HEK293 (cell line): Measurements from ENCODE around the gene CRTC1.

Experiments
- CTCF ChIA-PET: fragments of 350-600 bp; formaldehyde crosslinking; extraction: SDS; loops from one replicate; lab custom pipeline; 2021; ENCODE audit warnings: antibody characterized with exemption; lab: Yijun Ruan, JAX
- POLR2A ChIA-PET: fragments of 300-600 bp; formaldehyde crosslinking; extraction: SDS; loops from one replicate; lab custom pipeline; 2020; ENCODE audit warnings: antibody characterized with exemption, inconsistent platforms; lab: Yijun Ruan, JAX
- H3K27ac ChIP-seq: fragments of 200-500 bp; sonication (Bioruptor generic); 2 replicates; pipeline ENCODE4 v1.5.1; 2014; ENCODE audit warnings: low read depth, low read length, control low read depth, inconsistent platforms; ENCODE audit errors: extremely low read depth
- H3K36me3 ChIP-seq, 2 experiments: fragments of 200-500 bp in 1 of 2; sonication (Bioruptor generic) in 1 of 2; 1 replicate in 1 of 2; 2 replicates in 1 of 2; pipeline ENCODE4 v1.5.1; 2014 to 2017; ENCODE audit warnings: inconsistent platforms in 2 of 2, low read length in 2 of 2; ENCODE audit not compliant: control insufficient read depth in 2 of 2, insufficient read depth in 1 of 2
- H3K4me1 ChIP-seq: fragments of 200-500 bp; sonication (Bioruptor generic); 2 replicates; pipeline ENCODE4 v1.5.1; 2014; ENCODE audit warnings: mild to moderate bottlenecking, low read length, inconsistent platforms; ENCODE audit not compliant: control insufficient read depth, insufficient read depth
- H3K4me3 ChIP-seq: 2 replicates; pipeline ENCODE4 v1.5.1; 2011; ENCODE audit warnings: low read depth, mild to moderate bottlenecking, control low read depth, low read length, moderate library complexity
- H3K9me3 ChIP-seq: fragments of 200-500 bp; sonication (Bioruptor generic); 2 replicates; pipeline ENCODE4 v1.5.1; 2014; ENCODE audit warnings: low read depth, low read length, inconsistent platforms; ENCODE audit not compliant: control insufficient read depth, insufficient read depth
- BCL11B ChIP-seq: fragments of 450-650 bp; formaldehyde crosslinking; IDR thresholded peaks from 2 replicates; pipeline ENCODE4 v1.5.1; 2016; ENCODE audit warnings: low read depth, missing biosample characterization, missing genetic modification characterization
- GLI4 ChIP-seq: fragments of 450-650 bp; formaldehyde crosslinking; IDR thresholded peaks from 2 replicates; pipeline ENCODE4 v1.5.1; 2016; ENCODE audit warnings: missing biosample characterization, missing genetic modification characterization
- IKZF3 ChIP-seq: fragments of 450-650 bp; IDR thresholded peaks from 2 replicates; pipeline ENCODE4 v1.5.0; 2018; ENCODE audit warnings: missing biosample characterization, mild to moderate bottlenecking, missing genetic modification characterization, moderate library complexity
- KLF10 ChIP-seq: fragments of 450-650 bp; IDR thresholded peaks from 2 replicates; pipeline ENCODE4 v1.5.1; 2018; ENCODE audit warnings: missing biosample characterization, mild to moderate bottlenecking, missing genetic modification characterization
- KLF16 ChIP-seq: fragments of 450-650 bp; formaldehyde crosslinking; IDR thresholded peaks from 2 replicates; pipeline ENCODE4 v1.5.1; 2017; ENCODE audit warnings: missing biosample characterization, missing genetic modification characterization
- SALL2 ChIP-seq: fragments of 450-650 bp; formaldehyde crosslinking; IDR thresholded peaks from 2 replicates; pipeline ENCODE4 v1.5.0; 2017; ENCODE audit warnings: missing biosample characterization, mild to moderate bottlenecking, missing genetic modification characterization, borderline replicate concordance
- WT1 ChIP-seq: fragments of 450-650 bp; formaldehyde crosslinking; IDR thresholded peaks from 2 replicates; pipeline ENCODE4 v1.5.1; 2016; ENCODE audit warnings: missing biosample characterization, missing genetic modification characterization
- ZBTB8A ChIP-seq: fragments of 450-650 bp; formaldehyde crosslinking; IDR thresholded peaks from 2 replicates; pipeline ENCODE4 v1.5.1; 2016; ENCODE audit warnings: missing biosample characterization, missing genetic modification characterization
- ZNF10 ChIP-seq: fragments of 450-650 bp; formaldehyde crosslinking; IDR thresholded peaks from 2 replicates; pipeline ENCODE4 v1.5.1; 2017; ENCODE audit warnings: missing biosample characterization, missing genetic modification characterization
- ZNF140 ChIP-seq: fragments of 450-650 bp; formaldehyde crosslinking; IDR thresholded peaks from 2 replicates; pipeline ENCODE4 v1.5.1; 2016; ENCODE audit warnings: missing biosample characterization, missing genetic modification characterization
- ZNF16 ChIP-seq: fragments of 450-650 bp; formaldehyde crosslinking; IDR thresholded peaks from 2 replicates; pipeline ENCODE4 v1.5.1; 2016; ENCODE audit warnings: low read depth, missing biosample characterization, missing genetic modification characterization
- ZNF175 ChIP-seq: fragments of 450-650 bp; formaldehyde crosslinking; IDR thresholded peaks from 2 replicates; pipeline ENCODE4 v1.5.1; 2016; ENCODE audit warnings: missing biosample characterization, missing genetic modification characterization
- ZNF24 ChIP-seq: fragments of 450-650 bp; formaldehyde crosslinking; IDR thresholded peaks from 2 replicates; pipeline ENCODE4 v1.5.1; 2016; ENCODE audit warnings: missing biosample characterization, missing genetic modification characterization
- ZNF302 ChIP-seq: fragments of 450-650 bp; formaldehyde crosslinking; IDR thresholded peaks from 2 replicates; pipeline ENCODE4 v1.5.1; 2016; ENCODE audit warnings: missing biosample characterization, missing genetic modification characterization, low read depth
- ZNF311 ChIP-seq: fragments of 450-650 bp; formaldehyde crosslinking; IDR thresholded peaks from 2 replicates; pipeline ENCODE4 v1.5.1; 2017; ENCODE audit warnings: missing biosample characterization, missing genetic modification characterization, borderline replicate concordance
- ZNF354C ChIP-seq: fragments of 450-650 bp; formaldehyde crosslinking; IDR thresholded peaks from 2 replicates; pipeline ENCODE4 v1.5.1; 2016; ENCODE audit warnings: missing biosample characterization, missing genetic modification characterization, low read depth, borderline replicate concordance
- ZNF423 ChIP-seq: fragments of 450-650 bp; formaldehyde crosslinking; IDR thresholded peaks from 2 replicates; pipeline ENCODE4 v1.5.1; 2016; ENCODE audit warnings: missing biosample characterization, missing genetic modification characterization
- ZNF510 ChIP-seq: fragments of 450-650 bp; formaldehyde crosslinking; IDR thresholded peaks from 2 replicates; pipeline ENCODE4 v1.5.1; 2018; ENCODE audit warnings: mild to moderate bottlenecking, missing genetic modification characterization, missing biosample characterization; ENCODE audit not compliant: insufficient replicate concordance
- ZNF600 ChIP-seq: fragments of 450-650 bp; formaldehyde crosslinking; IDR thresholded peaks from 2 replicates; pipeline ENCODE4 v1.5.1; 2016; ENCODE audit warnings: missing biosample characterization, missing genetic modification characterization
- ZNF76 ChIP-seq: fragments of 450-650 bp; formaldehyde crosslinking; IDR thresholded peaks from 2 replicates; pipeline ENCODE4; 2016; ENCODE audit warnings: low read depth, missing biosample characterization, missing genetic modification characterization, borderline replicate concordance
- ZNF830 ChIP-seq: fragments of 450-650 bp; IDR thresholded peaks from 2 replicates; pipeline ENCODE4 v1.5.0; 2018; ENCODE audit warnings: missing biosample characterization, missing genetic modification characterization, low read depth, mild to moderate bottlenecking, moderate library complexity
- ZNF837 ChIP-seq: fragments of 450-650 bp; formaldehyde crosslinking; IDR thresholded peaks from 2 replicates; pipeline ENCODE4 v1.5.1; 2016; ENCODE audit warnings: missing biosample characterization, missing genetic modification characterization
- TF ChIP-seq, protein P1 (sequence below): fragments of 450-650 bp; formaldehyde crosslinking; IDR thresholded peaks from 2 replicates; pipeline ENCODE4 v1.5.1; 2016; ENCODE audit warnings: missing biosample characterization, missing genetic modification characterization, borderline replicate concordance
- TF ChIP-seq, protein P2 (sequence below): fragments of 450-650 bp; formaldehyde crosslinking; conservative IDR thresholded peaks from 2 replicates; pipeline ENCODE4 v1.5.1; 2016; ENCODE audit warnings: low read depth, missing biosample characterization, missing genetic modification characterization
- TF ChIP-seq, protein P3 (sequence below): fragments of 450-650 bp; formaldehyde crosslinking; IDR thresholded peaks from 2 replicates; pipeline ENCODE4 v1.5.1; 2017; ENCODE audit warnings: missing biosample characterization, missing genetic modification characterization

The CRTC1 gene

DNA sequence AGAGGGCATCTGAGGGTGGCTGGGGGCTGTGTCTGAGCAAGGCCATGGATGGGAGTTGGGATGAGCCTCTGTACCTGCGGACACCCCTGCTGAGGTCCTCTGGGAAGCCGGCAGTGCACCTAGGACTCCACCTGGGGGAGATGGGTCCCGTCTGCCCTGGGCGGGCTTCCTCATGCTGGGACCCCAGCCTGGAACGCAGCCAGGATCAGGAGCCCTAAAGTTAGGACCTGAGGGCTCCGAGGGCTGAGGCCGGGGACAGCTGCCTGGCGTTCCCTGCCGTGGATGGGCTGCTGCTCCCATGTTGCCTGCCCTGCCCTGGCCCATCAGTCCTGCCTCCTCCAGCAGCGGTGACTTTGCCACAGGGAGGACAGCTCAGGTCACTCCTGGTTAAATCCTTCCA lies 26.1 kb downstream of the CRTC1 start:
- Histone ChIP-seq H3K9me3 (no peaks in the 10 kb centered on the region), H3K27ac (no peak overlapping the region), H3K4me3 (no peak overlapping the region), H3K4me1 (no peaks in the 10 kb centered on the region), H3K36me3 (no peaks in the 10 kb centered on the region)
- ChIA-PET POLR2A (interaction anchor here (0.6 kb wide), 1 partner anchor 71 kb away, joined by 6 read pairs; no protein-coding TSS in a partner anchor), CTCF (no interaction called here)
- TF ChIP-seq ZNF354C (tag by site-specific recombination), result no peak
- TF ChIP-seq ZNF10 (tag by site-specific recombination), result no peak
- TF ChIP-seq ZNF16 (tag by site-specific recombination), result no peak
- no peak for TF ChIP-seq BCL11B (tag by site-specific recombination)
- TF ChIP-seq ZNF830 (tag by site-specific recombination), result no peak
- no peak for TF ChIP-seq ZNF24
- TF ChIP-seq, protein P1, sequence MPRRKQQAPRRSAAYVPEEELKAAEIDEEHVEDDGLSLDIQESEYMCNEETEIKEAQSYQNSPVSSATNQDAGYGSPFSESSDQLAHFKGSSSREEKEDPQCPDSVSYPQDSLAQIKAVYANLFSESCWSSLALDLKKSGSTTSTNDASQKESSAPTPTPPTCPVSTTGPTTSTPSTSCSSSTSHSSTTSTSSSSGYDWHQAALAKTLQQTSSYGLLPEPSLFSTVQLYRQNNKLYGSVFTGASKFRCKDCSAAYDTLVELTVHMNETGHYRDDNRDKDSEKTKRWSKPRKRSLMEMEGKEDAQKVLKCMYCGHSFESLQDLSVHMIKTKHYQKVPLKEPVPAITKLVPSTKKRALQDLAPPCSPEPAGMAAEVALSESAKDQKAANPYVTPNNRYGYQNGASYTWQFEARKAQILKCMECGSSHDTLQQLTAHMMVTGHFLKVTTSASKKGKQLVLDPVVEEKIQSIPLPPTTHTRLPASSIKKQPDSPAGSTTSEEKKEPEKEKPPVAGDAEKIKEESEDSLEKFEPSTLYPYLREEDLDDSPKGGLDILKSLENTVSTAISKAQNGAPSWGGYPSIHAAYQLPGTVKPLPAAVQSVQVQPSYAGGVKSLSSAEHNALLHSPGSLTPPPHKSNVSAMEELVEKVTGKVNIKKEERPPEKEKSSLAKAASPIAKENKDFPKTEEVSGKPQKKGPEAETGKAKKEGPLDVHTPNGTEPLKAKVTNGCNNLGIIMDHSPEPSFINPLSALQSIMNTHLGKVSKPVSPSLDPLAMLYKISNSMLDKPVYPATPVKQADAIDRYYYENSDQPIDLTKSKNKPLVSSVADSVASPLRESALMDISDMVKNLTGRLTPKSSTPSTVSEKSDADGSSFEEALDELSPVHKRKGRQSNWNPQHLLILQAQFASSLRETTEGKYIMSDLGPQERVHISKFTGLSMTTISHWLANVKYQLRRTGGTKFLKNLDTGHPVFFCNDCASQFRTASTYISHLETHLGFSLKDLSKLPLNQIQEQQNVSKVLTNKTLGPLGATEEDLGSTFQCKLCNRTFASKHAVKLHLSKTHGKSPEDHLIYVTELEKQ (tag by site-specific recombination), result no peak
- no peak for TF ChIP-seq ZNF302 (tag by site-specific recombination)
- no peak for TF ChIP-seq WT1 (tag by site-specific recombination)
- no peak for TF ChIP-seq SALL2 (tag by site-specific recombination)
- TF ChIP-seq IKZF3, result no peak
- no peak for TF ChIP-seq KLF10 (tag by site-specific recombination)
- no peak for TF ChIP-seq KLF16 (tag by site-specific recombination)

DNA sequence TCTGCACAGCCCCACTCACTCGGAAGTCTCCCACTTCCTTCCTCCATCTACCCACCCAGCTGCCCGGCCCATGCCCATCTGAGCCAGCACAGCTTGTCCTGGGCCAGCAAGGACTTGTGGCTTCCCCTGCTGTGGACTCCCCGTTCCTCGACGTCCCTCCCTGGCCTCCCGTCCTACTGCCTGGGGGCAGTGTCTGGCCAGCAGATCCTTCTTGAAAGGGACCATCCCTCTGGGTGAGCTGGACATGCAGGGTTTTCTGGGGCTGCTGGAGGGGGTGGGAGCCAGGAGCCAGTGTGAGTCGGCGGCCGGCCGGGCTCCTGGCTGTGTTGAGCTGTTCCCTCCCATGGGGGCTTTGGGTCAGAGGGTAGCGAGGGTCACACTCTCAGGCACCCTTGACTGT lies 26.7 kb downstream of the CRTC1 start:
- no peak overlapping the region for H3K4me3 ChIP-seq
- POLR2A ChIA-PET, result interaction anchor here (0.6 kb wide), 1 partner anchor 70 kb away, joined by 6 read pairs; no protein-coding TSS in a partner anchor
- no peaks in the 10 kb centered on the region for H3K9me3 ChIP-seq
- no peaks in the 10 kb centered on the region for H3K36me3 ChIP-seq
- CTCF ChIA-PET, result no interaction called here
- H3K4me1 ChIP-seq, result no peaks in the 10 kb centered on the region
- H3K27ac ChIP-seq, result no peak overlapping the region
- no peak for TF ChIP-seq ZNF311 (tag by site-specific recombination)
- TF ChIP-seq ZNF510 (tag by site-specific recombination), result no peak
- TF ChIP-seq, protein P2, sequence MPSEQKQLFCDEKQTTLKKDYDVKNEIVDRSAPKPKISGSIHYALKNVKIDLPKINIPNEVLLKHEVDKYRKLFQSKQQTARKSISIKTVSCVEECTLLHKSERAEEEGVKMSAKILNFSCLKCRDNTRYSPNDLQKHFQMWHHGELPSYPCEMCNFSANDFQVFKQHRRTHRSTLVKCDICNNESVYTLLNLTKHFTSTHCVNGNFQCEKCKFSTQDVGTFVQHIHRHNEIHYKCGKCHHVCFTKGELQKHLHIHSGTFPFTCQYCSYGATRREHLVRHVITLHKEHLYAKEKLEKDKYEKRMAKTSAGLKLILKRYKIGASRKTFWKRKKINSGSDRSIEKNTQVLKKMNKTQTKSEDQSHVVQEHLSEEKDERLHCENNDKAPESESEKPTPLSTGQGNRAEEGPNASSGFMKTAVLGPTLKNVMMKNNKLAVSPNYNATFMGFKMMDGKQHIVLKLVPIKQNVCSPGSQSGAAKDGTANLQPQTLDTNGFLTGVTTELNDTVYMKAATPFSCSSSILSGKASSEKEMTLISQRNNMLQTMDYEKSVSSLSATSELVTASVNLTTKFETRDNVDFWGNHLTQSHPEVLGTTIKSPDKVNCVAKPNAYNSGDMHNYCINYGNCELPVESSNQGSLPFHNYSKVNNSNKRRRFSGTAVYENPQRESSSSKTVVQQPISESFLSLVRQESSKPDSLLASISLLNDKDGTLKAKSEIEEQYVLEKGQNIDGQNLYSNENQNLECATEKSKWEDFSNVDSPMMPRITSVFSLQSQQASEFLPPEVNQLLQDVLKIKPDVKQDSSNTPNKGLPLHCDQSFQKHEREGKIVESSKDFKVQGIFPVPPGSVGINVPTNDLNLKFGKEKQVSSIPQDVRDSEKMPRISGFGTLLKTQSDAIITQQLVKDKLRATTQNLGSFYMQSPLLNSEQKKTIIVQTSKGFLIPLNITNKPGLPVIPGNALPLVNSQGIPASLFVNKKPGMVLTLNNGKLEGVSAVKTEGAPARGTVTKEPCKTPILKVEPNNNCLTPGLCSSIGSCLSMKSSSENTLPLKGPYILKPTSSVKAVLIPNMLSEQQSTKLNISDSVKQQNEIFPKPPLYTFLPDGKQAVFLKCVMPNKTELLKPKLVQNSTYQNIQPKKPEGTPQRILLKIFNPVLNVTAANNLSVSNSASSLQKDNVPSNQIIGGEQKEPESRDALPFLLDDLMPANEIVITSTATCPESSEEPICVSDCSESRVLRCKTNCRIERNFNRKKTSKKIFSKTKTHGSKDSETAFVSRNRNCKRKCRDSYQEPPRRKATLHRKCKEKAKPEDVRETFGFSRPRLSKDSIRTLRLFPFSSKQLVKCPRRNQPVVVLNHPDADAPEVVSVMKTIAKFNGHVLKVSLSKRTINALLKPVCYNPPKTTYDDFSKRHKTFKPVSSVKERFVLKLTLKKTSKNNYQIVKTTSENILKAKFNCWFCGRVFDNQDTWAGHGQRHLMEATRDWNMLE, result no peak
- no peak for TF ChIP-seq GLI4
- TF ChIP-seq ZNF423 (tag by site-specific recombination), result no peak
- TF ChIP-seq ZNF140 (tag by site-specific recombination), result no peak
- no peak for TF ChIP-seq ZNF837 (tag by site-specific recombination)
- TF ChIP-seq, protein P3, sequence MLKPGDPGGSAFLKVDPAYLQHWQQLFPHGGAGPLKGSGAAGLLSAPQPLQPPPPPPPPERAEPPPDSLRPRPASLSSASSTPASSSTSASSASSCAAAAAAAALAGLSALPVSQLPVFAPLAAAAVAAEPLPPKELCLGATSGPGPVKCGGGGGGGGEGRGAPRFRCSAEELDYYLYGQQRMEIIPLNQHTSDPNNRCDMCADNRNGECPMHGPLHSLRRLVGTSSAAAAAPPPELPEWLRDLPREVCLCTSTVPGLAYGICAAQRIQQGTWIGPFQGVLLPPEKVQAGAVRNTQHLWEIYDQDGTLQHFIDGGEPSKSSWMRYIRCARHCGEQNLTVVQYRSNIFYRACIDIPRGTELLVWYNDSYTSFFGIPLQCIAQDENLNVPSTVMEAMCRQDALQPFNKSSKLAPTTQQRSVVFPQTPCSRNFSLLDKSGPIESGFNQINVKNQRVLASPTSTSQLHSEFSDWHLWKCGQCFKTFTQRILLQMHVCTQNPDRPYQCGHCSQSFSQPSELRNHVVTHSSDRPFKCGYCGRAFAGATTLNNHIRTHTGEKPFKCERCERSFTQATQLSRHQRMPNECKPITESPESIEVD (tag by site-specific recombination), result no peak
- TF ChIP-seq ZNF175 (tag by site-specific recombination), result no peak
- no peak for TF ChIP-seq ZNF76 (tag by site-specific recombination)
- TF ChIP-seq ZBTB8A (tag by site-specific recombination), result no peak
- no peak for TF ChIP-seq ZNF600 (tag by site-specific recombination)
- TF ChIP-seq ZNF354C (tag by site-specific recombination), result no peak
